Peyer's patch (tissue), 4 donors: Measurements from ENCODE around the gene UBE2E1.

Source experiments
- CTCF ChIP-seq, 6 experiments: fragments of 450-650 bp in 4 of 6; fragments of 200-600 bp in 2 of 6; sonication (generic) in 1 of 6; IDR thresholded peaks; one replicate each; pipeline ENCODE4 v1.5.1; 2017 to 2019; ENCODE audit warnings: antibody characterized with exemption in 6 of 6, mild to moderate bottlenecking in 3 of 6, moderate library complexity in 1 of 6
- POLR2A ChIP-seq, 2 donors: fragments of 450-650 bp; IDR thresholded peaks; one replicate each; pipeline ENCODE4 v1.5.1; 2017; ENCODE audit warnings: antibody characterized with exemption in 2 of 2, mild to moderate bottlenecking in 2 of 2, moderate library complexity in 2 of 2

- TF ChIP-seq CTCF (IDR thresholded peaks at IDR 0.05) (no peak), POLR2A (IDR thresholded peaks at IDR 0.05) (no peak)
Measured at GRCh38 chr3:23825802-23826201, 20.0 kb downstream of the UBE2E1 start.
